GM21390 (cell line): ENCODE data around the gene SLK.

Source experiments
- ATAC-seq: cut with Tn5 transposase; IDR thresholded peaks from one replicate; pipeline ENCODE4 v1.9.1; 2021; ENCODE audit not compliant: unreplicated experiment

The SLK gene

GRCh38 chr10:104045151-104046089, 78.5 kb downstream of the SLK start:
- ATAC-seq: no peak

- no peak for ATAC-seq
Measured at GRCh38 chr10:104046651-104047050, 79.7 kb downstream of the SLK start.

- ATAC-seq: no peak
Measured at GRCh38 chr10:104049504-104050250, 82.7 kb downstream of the SLK start.

- ATAC-seq: no peak
Measured at GRCh38 chr10:104052431-104052830, 85.5 kb downstream of the SLK start.

GRCh38 chr10:104053201-104053600, 86.3 kb downstream of the SLK start:
- no peak for ATAC-seq

DNA sequence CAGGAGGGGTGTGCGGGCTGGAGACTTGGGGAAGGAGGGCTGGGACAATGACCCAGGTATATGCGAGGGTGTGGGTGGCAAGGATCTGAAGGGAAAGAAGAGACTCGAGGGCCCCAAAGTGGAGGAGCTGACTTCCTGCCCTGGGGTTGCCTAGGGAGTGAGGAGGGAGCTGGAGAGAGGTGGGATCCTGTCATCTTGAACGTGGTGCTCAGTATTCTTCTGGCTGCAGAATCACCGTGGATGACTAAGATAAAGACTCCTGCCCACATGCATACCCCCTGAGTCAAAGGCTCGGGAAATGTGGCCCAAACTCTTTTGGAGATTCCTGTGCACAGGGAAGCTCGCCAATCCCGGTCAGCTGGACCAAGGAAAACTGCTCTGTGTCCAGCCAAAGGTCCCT, 87.5 kb downstream of the SLK start:
- ATAC-seq: no peak

GRCh38 chr10:104056619-104057273, 89.8 kb downstream of the SLK start:
- no peak for ATAC-seq

- ATAC-seq: no peak
Measured at GRCh38 chr10:104057717-104058116, 90.8 kb downstream of the SLK start.

DNA sequence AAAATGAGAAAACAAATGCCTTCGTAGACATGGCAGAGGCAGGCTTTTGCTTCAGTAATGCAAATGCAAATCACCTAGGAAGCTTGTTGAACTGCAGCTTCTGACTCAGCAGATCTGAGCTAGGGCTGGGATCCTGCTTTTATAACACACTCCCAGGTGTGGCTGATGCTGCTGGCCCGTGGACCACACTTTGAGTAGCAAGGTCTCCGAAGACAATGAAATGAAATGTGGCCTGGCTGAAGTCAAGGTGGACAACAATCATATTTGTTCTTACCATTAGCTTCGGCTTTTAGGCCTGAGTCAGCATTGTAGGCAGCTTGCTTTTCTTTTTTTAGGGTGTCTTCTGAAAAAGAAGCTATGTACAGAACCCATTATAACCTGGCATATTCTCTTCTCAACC, 92.4 kb downstream of the SLK start:
- ATAC-seq: no peak

GRCh38 chr10:104061196-104061595, 94.3 kb downstream of the SLK start:
- ATAC-seq: no peak

DNA sequence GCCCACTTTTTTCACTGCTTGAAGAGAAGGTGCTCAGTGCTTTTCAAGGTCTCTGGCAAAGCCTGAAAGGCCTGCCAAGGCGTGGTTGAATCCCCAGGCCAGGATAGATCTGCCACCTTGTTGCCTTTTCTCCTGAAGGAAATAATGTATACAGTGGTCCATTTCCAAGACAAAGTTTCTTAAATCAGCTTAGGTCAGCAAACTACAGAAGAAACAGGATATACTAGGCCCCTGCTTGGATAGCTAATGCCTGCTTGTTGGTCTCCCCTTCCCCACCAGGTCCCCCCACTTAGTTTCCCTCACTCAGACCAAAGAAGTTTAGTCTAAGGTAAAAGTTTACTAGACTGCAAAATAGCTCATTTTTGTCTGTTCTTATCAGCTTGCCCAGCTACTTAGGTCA, 98.8 kb downstream of the SLK start:
- ATAC-seq: no peak

DNA sequence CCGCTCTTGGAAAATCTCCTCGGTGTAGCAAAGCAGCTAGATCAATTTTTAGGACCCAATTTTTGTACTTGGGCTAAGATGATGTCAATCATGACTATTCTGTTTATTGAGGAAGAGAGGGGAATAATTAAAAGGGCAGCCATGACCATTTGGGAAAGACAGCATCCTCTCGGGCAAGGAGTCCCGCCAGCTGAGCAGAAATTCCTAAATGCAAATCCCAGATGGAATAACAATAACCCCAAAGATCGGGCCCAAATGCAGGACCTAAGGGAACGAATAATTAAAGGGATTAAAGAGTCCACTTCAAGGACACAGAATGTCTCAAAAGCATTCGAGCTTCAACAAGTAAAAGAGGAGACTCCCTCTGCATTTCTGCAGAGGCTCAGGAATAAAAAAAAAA, 100.0 kb downstream of the SLK start:
- ATAC-seq: no peak

DNA sequence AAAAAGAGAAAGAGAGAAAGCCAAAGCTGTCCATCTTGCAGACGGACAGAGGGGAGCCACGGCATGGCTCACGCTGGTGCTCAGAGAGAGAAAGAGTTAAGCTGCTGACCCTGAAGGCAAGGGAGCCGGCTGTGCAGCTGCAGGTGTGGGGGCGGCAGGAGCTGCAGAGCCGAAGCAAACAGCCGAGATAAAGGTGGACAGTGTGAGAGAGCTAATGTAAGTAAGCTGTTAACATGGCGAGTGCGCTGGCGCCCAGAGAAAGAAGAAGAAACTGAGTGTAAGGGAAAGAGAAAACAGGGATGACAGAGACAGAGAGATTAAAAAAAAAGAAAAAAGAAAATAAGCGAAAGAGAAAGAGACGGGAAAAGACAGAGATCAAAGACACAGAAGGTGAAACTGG, 100.6 kb downstream of the SLK start:
- no peak for ATAC-seq

DNA sequence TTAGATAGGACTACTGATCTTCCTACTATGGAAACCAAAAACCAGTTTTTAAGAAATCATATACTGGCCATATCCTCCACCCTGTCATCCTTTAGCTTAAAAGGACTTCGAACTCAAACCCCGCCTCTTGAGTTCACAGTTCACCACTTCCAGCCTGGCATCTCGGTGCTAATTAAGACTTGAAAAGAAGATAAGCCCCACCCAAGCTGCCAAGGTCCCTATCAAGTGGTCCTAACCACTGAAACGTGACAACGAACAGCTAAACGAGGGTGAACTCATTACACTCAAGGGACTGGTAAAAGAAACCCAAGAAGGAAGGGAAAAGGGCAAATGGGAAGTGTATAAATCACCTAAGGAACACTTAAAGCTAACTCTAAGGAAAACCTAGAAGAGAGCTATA, 102.7 kb downstream of the SLK start:
- ATAC-seq: no peak

DNA sequence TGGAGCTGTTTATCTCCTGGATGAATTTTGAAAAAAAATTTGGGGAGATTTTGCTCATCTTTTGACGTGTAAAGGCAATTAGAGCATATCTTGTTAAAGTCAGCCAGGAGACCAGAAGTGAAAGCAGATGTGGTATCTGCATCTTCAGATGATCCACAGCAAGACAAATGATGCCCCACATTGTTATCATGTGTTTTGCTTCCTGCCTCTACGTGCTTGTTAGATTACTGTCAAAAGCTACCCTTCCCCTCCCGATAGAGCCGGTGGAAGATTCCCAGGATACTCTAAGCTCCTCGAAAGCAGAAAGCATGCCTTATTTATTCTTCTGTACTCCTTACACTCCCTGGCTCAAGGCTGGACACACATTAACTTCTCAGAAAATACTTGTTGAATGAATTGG, 105.8 kb downstream of the SLK start:
- no peak for ATAC-seq

GRCh38 chr10:104074505-104074904, 107.6 kb downstream of the SLK start:
- ATAC-seq: no peak

DNA sequence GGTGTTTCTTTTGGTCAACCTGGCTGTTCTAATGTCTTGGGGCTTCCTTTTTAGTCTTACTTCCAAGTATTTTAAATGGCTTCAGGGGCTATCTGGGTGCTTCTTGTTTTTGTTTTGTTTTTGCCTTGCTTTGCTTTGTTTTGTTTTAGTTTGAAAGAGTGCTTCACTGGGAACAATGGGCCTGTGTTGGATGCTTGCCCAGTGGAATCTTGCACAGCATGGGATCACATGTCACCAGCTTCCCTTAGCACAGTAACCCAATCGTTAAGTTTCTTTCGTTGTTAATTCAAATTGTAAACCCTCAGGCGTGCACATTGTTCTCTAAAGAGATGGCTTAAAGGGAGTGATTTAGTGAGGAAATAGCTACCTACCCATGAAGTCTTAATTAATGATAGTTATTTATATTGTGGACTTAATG, 109.8 kb downstream of the SLK start:
- no peak for ATAC-seq

GRCh38 chr10:104077247-104077646, 110.3 kb downstream of the SLK start:
- no peak for ATAC-seq

- ATAC-seq: no peak
Measured at GRCh38 chr10:104077663-104078151, 110.8 kb downstream of the SLK start.
